Spleen (tissue), 11 donors: Measurements from ENCODE around the gene CUX1. TPM values are rescaled to one million over a fixed set of nuclear protein-coding genes. Genes with fewer than 3 reads are reported as not detected.

Experiments used
- DNase-seq: peaks from one replicate; pipeline ENCODE4 v3.0.0-alpha.2; 2020
- H3K27ac ChIP-seq, 8 donors: fragments of 200-600 bp; sonication (generic) in 7 of 8; 1 replicate in 4 of 8; 2 replicates in 4 of 8; pipeline versions ENCODE4 v1.5.0 to v1.8.0; 2016 to 2021; ENCODE audit warnings: inconsistent platforms in 4 of 8, mild to moderate bottlenecking in 4 of 8, moderate library complexity in 1 of 8
- H3K27me3 ChIP-seq, 7 donors: fragments of 200-600 bp; sonication (generic) in 6 of 7; replicated peaks in 1 of 7; 1 replicate in 4 of 7; 2 replicates in 3 of 7; pipeline versions ENCODE4 v1.5.0 to v1.8.0; 2016 to 2021; ENCODE audit warnings: inconsistent platforms in 3 of 7, mild to moderate bottlenecking in 1 of 7
- H3K36me3 ChIP-seq, 6 donors: fragments of 200-600 bp; sonication (generic) in 5 of 6; 1 replicate in 4 of 6; 2 replicates in 2 of 6; pipeline versions ENCODE4 v1.5.0 to v1.8.0; 2016 to 2021; ENCODE audit warnings: inconsistent platforms in 2 of 6
- H3K4me1 ChIP-seq, 6 donors: fragments of 200-600 bp; sonication (generic) in 5 of 6; 1 replicate in 3 of 6; 2 replicates in 3 of 6; pipeline versions ENCODE4 v1.5.0 to v1.8.0; 2016 to 2021; ENCODE audit warnings: inconsistent platforms in 3 of 6
- H3K4me3 ChIP-seq, 8 donors: fragments of 200-600 bp; sonication (generic) in 7 of 8; 1 replicate in 4 of 8; 2 replicates in 4 of 8; pipeline versions ENCODE4 v1.5.0 to v1.8.0; 2016 to 2021; ENCODE audit warnings: inconsistent platforms in 4 of 8, mild to moderate bottlenecking in 4 of 8, moderate library complexity in 2 of 8
- H3K9me3 ChIP-seq, 8 donors: fragments of 200-600 bp; sonication (generic) in 7 of 8; 1 replicate in 4 of 8; 2 replicates in 4 of 8; pipeline versions ENCODE4 v1.5.0 to v1.8.0; 2016 to 2021; ENCODE audit warnings: inconsistent platforms in 4 of 8
- POLR2A ChIP-seq, 3 donors: fragments of 450-650 bp; IDR thresholded peaks; one replicate each; pipeline ENCODE4 v1.5.1; 2017; ENCODE audit warnings: antibody characterized with exemption in 3 of 3, mild to moderate bottlenecking in 1 of 3
- POLR2AphosphoS5 ChIP-seq, 3 donors: sonication (generic); formaldehyde crosslinking; IDR thresholded peaks; one replicate each; pipeline ENCODE4 v1.5.1; 2017; ENCODE audit warnings: antibody characterized with exemption in 3 of 3
- WGBS, 5 donors: extraction: QIAGEN DNeasy Blood & Tissue Kit in 3 of 5; methylation state at CpG; one replicate each; pipeline versions ENCODE4 v1.1.5 to v1.1.7; 2013 to 2018; 5-methylcytosine and 5-hydroxymethylcytosine counted together
- intact Hi-C: fragments of 100-400 bp; cut with DNase I; formaldehyde crosslinking; loops from one replicate; pipeline ENCODE4 v1.15.0; 2023; ENCODE audit warnings: low total_unique reads
- polyA plus RNA-seq, 3 donors: library from polyadenylated mRNA; stranded (reverse); fragments of 200-250 nt; gene quantifications; one replicate each; pipeline ENCODE4 v1.2.1, GENCODE V29; 2013
- total RNA-seq, 7 donors: library from RNA; depleted of rRNA in 3 of 7; stranded (reverse); fragments of >200 nt in 3 of 7; fragmentation: NEBNext Ultra II Directional in 4 of 7; extraction: Animal tissue kit (Norgen Biotek cat#: 25700) in 4 of 7; gene quantifications; one replicate each; pipeline versions ENCODE4 v1.1.0 to v1.2.1, GENCODE V29; 2016 to 2021
- TF ChIP-seq, protein P1 (sequence below), 11 experiments: fragments of 200-600 bp in 7 of 11; fragments of 450-650 bp in 4 of 11; sonication (generic) in 4 of 11; IDR thresholded peaks in 8 of 11; conservative IDR thresholded peaks in 3 of 11; 1 replicate in 7 of 11; 2 replicates in 4 of 11; pipeline versions ENCODE4 v1.4.0 to v1.8.0; 2016 to 2021; ENCODE audit warnings: antibody characterized with exemption in 11 of 11, inconsistent platforms in 4 of 11, mild to moderate bottlenecking in 1 of 11
- donor health status: healthy with polysubstance abuse.
- donor health status: DM: no; HTN: no; CAD: no; lungs with moderate emphysema.
- donor health status: DM: no; HTN: no; CAD: no.
- donor health status: Bipolar disorder and iron deficiency.
- donor health status: healthy.
- donor health status: DM: no; HTN: no; CAD: no.
- donor health status: DM: yes; HTN: yes; CAD: no.

CUX1 gene
- total and polyA plus RNA-seq, 10 donors: 9.1 to 95.8 (median 61.9) TPM

DNA sequence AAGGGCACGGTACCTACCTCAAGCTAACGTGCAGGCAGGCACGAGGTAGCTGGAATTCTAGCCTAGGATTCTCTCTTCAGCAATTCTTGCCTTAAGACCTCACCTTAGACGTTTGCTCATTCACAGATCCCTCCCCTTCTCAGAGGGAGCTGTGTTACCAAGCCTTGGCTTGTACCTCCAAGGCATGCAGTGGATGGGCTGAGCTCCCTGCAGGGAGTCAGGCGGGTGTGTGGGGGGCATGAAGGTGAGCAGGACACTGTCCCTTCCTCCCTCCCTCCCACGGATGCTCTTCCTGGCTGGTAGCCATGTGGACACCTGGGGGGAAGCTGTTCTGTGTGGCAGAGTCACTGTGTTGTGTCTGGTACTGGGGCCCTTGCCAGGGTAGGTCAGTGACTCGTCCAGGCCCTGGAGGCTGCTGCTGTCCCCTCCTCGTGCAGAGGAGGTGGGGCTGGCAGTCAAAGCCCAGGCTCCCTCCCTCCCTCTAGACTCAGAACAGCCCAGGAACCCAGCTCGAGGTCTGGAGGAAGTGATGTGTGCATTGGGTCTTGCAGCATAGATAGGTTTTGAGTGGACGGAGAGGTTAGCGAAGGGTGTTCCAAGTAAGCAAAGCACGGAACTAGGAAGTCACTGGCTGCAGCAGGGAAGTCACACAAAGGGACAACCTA, 247.1 kb downstream of the CUX1 start:
- 40 to 58% (median 49%) methylated on average over 9 to 12 of the region's 12 CpGs for WGBS, 5 donors
- peak; percentile 77 for DNase-seq
- peak overlapping the region in 4 of 8 donors; percentile 31 to 62 (median 52) for H3K27ac ChIP-seq

DNA sequence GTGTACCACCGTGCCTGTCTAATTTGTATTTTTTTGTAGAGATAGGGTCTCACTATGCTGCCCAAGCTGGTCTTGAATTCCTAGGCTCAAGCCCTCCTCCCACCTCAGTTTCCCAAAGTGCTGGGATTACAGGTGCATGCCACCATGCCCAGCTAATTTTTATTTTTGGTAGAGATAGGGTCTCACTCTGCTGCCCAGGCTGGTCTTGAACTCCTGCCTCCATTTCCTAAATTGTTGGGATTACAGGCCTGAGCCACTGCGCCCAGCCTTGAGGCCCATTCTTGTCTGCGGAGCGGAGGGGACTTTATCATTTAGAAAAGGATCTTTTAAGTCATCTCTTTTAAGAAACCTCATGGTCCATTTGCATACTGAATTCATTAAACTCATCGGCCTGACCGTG, 247.8 kb downstream of the CUX1 start:
- intact Hi-C loops: no loop called here
- no peak for DNase-seq
- H3K36me3 ChIP-seq: peaks cover 0 to 35% (median 2%) of the 10 kb centered on the region in 6 donors
- no peak for TF ChIP-seq POLR2A (IDR thresholded peaks at IDR 0.05)
- TF ChIP-seq, protein P1, sequence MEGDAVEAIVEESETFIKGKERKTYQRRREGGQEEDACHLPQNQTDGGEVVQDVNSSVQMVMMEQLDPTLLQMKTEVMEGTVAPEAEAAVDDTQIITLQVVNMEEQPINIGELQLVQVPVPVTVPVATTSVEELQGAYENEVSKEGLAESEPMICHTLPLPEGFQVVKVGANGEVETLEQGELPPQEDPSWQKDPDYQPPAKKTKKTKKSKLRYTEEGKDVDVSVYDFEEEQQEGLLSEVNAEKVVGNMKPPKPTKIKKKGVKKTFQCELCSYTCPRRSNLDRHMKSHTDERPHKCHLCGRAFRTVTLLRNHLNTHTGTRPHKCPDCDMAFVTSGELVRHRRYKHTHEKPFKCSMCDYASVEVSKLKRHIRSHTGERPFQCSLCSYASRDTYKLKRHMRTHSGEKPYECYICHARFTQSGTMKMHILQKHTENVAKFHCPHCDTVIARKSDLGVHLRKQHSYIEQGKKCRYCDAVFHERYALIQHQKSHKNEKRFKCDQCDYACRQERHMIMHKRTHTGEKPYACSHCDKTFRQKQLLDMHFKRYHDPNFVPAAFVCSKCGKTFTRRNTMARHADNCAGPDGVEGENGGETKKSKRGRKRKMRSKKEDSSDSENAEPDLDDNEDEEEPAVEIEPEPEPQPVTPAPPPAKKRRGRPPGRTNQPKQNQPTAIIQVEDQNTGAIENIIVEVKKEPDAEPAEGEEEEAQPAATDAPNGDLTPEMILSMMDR (IDR thresholded peaks at IDR 0.05 in 8 of 11, conservative IDR thresholded peaks at IDR 0.05 in 3 of 11): no peak
- no peak for TF ChIP-seq POLR2AphosphoS5 (IDR thresholded peaks at IDR 0.05)
- H3K4me3 ChIP-seq: no peak overlapping the region
- H3K27ac ChIP-seq: peak overlapping the region in 4 of 8 donors; percentile 21 to 62 (median 52)
- WGBS, 5 donors: 78 to 92% (median 81%) methylated on average over 6 of the region's 6 CpGs
- H3K9me3 ChIP-seq: no peaks in the 10 kb centered on the region
- peaks cover 0 to 35% (median 17%) of the 10 kb centered on the region in 6 donors for H3K4me1 ChIP-seq
- no peaks in the 10 kb centered on the region for H3K27me3 ChIP-seq

More for the DNA sequence above, 247.1 kb downstream of the CUX1 start:
- H3K27me3 ChIP-seq: no peaks in the 10 kb centered on the region
- peaks cover 0 to 35% (median 17%) of the 10 kb centered on the region in 6 donors for H3K4me1 ChIP-seq
- H3K9me3 ChIP-seq: no peaks in the 10 kb centered on the region
- H3K4me3 ChIP-seq: no peak overlapping the region
- peaks cover 0 to 28% (median 0%) of the 10 kb centered on the region in 6 donors for H3K36me3 ChIP-seq
- TF ChIP-seq, protein P1 (IDR thresholded peaks at IDR 0.05 in 8 of 11, conservative IDR thresholded peaks at IDR 0.05 in 3 of 11): no peak
- peak; percentile 13 to 38 (median 37) for TF ChIP-seq POLR2AphosphoS5 (IDR thresholded peaks at IDR 0.05)
- intact Hi-C loops: no loop called here

DNA sequence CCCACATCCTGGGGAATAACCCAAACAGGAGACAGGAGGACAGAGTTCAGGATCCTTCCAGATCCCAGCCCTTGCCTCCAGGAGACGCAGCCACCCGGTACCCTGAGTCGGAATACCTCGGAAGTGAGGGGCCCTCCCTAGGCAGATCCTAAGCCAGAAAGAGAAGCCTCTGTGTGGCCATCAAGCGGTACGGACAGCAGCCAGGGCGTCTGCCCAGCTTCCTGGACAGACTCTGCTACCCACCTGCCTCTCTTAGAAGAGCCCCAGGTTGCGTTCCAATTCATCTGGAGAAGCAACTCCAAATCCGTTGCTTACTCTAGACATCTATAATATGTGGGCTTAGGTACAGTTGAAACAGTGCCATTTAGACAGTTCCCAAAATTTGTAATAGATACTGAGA, 249.1 kb downstream of the CUX1 start:
- no peak for DNase-seq
- H3K4me3 ChIP-seq: no peak overlapping the region
- TF ChIP-seq, protein P1 (IDR thresholded peaks at IDR 0.05 in 8 of 11, conservative IDR thresholded peaks at IDR 0.05 in 3 of 11): no peak
- TF ChIP-seq POLR2AphosphoS5 (IDR thresholded peaks at IDR 0.05): no peak
- no peak for TF ChIP-seq POLR2A (IDR thresholded peaks at IDR 0.05)
- no peak overlapping the region for H3K27ac ChIP-seq
- peaks cover 0 to 48% (median 14%) of the 10 kb centered on the region in 6 donors for H3K36me3 ChIP-seq
- intact Hi-C loops: no loop called here
- peaks cover 0 to 7% (median 6%) of the 10 kb centered on the region in 8 donors for H3K9me3 ChIP-seq
- no peaks in the 10 kb centered on the region for H3K27me3 ChIP-seq
- WGBS, 5 donors: 84 to 95% (median 93%) methylated on average over 7 to 9 of the region's 9 CpGs
- H3K4me1 ChIP-seq: peaks cover 0 to 30% (median 17%) of the 10 kb centered on the region in 6 donors

- TF ChIP-seq POLR2A (IDR thresholded peaks at IDR 0.05) (no peak), POLR2AphosphoS5 (IDR thresholded peaks at IDR 0.05) (no peak)
- TF ChIP-seq, protein P1 (IDR thresholded peaks at IDR 0.05 in 8 of 11, conservative IDR thresholded peaks at IDR 0.05 in 3 of 11): no peak
- whole genome bisulfite sequencing, 5 donors: 83 to 90% (median 88%) methylated on average over 14 of the region's 14 CpGs
- Histone ChIP-seq H3K36me3 (peaks cover 0 to 69% (median 25%) of the 10 kb centered on the region in 6 donors), H3K4me1 (peaks cover 0 to 16% (median 7%) of the 10 kb centered on the region in 6 donors), H3K27me3 (no peaks in the 10 kb centered on the region), H3K4me3 (no peak overlapping the region), H3K27ac (no peak overlapping the region), H3K9me3 (peaks cover 0 to 17% (median 15%) of the 10 kb centered on the region in 8 donors)
- no peak for DNase-seq
- intact Hi-C loops: no loop called here
These were observed 251.4 kb downstream of the CUX1 start for GRCh38 chr7:102068846-102069245.
